ENCODE measurements around the gene CEP104.

DNA sequence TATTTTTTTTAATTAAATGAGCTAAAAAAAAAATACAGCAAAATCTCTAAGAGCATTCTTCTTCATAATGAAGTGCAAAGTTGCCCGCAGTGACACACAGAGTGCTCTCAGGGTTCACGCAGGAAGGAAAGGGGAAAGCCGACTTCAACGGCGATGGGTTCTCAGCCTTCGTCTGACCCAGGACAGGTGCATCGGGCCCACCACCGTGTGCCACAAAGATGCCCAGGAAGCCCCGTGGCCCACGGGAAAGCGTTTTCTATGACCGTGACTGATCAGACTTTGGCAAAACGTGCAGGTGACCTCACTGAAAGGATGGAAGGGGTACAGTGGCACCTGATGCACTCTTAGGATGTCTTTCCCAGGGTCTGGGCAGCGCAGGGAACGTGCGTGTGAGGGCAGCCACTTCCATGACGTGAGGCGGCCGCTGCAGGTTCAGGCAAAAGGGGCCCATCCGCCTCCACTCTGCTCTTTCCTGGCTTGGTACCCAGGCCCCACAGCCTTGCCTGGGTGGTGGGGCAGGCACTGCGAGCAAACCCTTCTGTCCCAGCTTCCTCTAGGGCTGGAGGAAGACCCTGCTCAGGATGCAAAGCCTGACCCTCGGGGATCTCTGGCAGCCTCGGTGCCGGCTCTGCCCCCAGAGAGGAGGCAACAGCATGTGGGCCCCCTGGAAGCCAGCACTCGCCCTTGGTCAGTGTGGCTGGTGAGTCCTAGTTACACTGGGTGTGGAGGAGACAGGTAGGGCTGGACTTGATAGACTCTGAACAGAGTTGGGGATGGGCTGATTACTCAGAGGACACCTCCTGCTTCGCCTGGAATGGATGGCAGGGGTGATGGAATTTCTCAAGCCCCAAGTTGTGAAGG, 69.0 kb downstream of the CEP104 start:
- TF ChIP-seq BCL6 (CRISPR knock-in tag; IDR thresholded peaks at IDR 0.05) (no peak), CREM (IDR thresholded peaks at IDR 0.05; ENCODE audit: low read depth) (no peak), ATF7 (IDR thresholded peaks at IDR 0.05) (no peak), HCFC1 (IDR thresholded peaks at IDR 0.05; ENCODE audit: low read depth, low read length) (no peak), TFAM (CRISPR knock-in tag; conservative IDR thresholded peaks at IDR 0.05) (no peak), KLF10 (CRISPR knock-in tag; IDR thresholded peaks at IDR 0.05) (no peak), ZNF232 (CRISPR knock-in tag; IDR thresholded peaks at IDR 0.05) (no peak), KAT7 (CRISPR knock-in tag; IDR thresholded peaks at IDR 0.05; ENCODE audit: borderline replicate concordance) (no peak), SP1 (CRISPR knock-in tag; IDR thresholded peaks at IDR 0.05) (no peak)
- TF ChIP-seq, protein P1, sequence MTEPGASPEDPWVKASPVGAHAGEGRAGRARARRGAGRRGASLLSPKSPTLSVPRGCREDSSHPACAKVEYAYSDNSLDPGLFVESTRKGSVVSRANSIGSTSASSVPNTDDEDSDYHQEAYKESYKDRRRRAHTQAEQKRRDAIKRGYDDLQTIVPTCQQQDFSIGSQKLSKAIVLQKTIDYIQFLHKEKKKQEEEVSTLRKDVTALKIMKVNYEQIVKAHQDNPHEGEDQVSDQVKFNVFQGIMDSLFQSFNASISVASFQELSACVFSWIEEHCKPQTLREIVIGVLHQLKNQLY (CRISPR knock-in tag; conservative IDR thresholded peaks at IDR 0.05) = no peak
- TF ChIP-seq, protein P2, sequence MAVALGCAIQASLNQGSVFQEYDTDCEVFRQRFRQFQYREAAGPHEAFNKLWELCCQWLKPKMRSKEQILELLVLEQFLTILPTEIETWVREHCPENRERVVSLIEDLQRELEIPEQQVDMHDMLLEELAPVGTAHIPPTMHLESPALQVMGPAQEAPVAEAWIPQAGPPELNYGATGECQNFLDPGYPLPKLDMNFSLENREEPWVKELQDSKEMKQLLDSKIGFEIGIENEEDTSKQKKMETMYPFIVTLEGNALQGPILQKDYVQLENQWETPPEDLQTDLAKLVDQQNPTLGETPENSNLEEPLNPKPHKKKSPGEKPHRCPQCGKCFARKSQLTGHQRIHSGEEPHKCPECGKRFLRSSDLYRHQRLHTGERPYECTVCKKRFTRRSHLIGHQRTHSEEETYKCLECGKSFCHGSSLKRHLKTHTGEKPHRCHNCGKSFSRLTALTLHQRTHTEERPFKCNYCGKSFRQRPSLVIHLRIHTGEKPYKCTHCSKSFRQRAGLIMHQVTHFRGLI (CRISPR knock-in tag; IDR thresholded peaks at IDR 0.05) = no peak
